Ishikawa (cell line): Measurements from ENCODE around the gene LPP.

ENCODE experiments used
- CEBPB ChIP-seq: IDR thresholded peaks from 2 replicates; pipeline ENCODE4 v1.6.1; 2012
- CREB1 ChIP-seq: IDR thresholded peaks from 2 replicates; pipeline ENCODE4 v1.6.1; 2012; ENCODE audit warnings: low read depth
- EGR1 ChIP-seq: IDR thresholded peaks from 2 replicates; pipeline ENCODE4 v1.6.1; 2012
- EP300 ChIP-seq: IDR thresholded peaks from 2 replicates; pipeline ENCODE4 v1.6.1; 2012; ENCODE audit warnings: borderline replicate concordance
- FOXM1 ChIP-seq: IDR thresholded peaks from 2 replicates; pipeline ENCODE4 v1.6.1; 2012; ENCODE audit warnings: low read depth, borderline replicate concordance
- NFIC ChIP-seq: IDR thresholded peaks from 2 replicates; pipeline ENCODE4 v1.6.1; 2012
- RAD21 ChIP-seq: IDR thresholded peaks from 2 replicates; pipeline ENCODE4 v1.6.1; 2012; ENCODE audit warnings: low read depth
- TAF1 ChIP-seq: IDR thresholded peaks from 2 replicates; pipeline ENCODE4 v1.6.1; 2012; ENCODE audit warnings: low read depth, mild to moderate bottlenecking
- TCF12 ChIP-seq: IDR thresholded peaks from 2 replicates; pipeline ENCODE4 v1.6.1; 2012; ENCODE audit warnings: low read depth
- TEAD4 ChIP-seq: IDR thresholded peaks from 2 replicates; pipeline ENCODE4 v1.6.1; 2012
- YY1 ChIP-seq: IDR thresholded peaks from 2 replicates; pipeline ENCODE4 v1.6.1; 2012; ENCODE audit warnings: low read depth
- ZBTB7A ChIP-seq: IDR thresholded peaks from 2 replicates; pipeline ENCODE4 v1.6.1; 2012; ENCODE audit warnings: low read depth
- TF ChIP-seq, protein P1 (sequence below): IDR thresholded peaks from 2 replicates; pipeline ENCODE4 v1.6.1; 2012; ENCODE audit warnings: low read depth, mild to moderate bottlenecking
- TF ChIP-seq, protein P2 (sequence below): IDR thresholded peaks from 2 replicates; pipeline ENCODE4 v1.6.1; 2012
- TF ChIP-seq, protein P3 (sequence below): IDR thresholded peaks from 2 replicates; pipeline ENCODE4 v1.6.1; 2012

Gene LPP

DNA sequence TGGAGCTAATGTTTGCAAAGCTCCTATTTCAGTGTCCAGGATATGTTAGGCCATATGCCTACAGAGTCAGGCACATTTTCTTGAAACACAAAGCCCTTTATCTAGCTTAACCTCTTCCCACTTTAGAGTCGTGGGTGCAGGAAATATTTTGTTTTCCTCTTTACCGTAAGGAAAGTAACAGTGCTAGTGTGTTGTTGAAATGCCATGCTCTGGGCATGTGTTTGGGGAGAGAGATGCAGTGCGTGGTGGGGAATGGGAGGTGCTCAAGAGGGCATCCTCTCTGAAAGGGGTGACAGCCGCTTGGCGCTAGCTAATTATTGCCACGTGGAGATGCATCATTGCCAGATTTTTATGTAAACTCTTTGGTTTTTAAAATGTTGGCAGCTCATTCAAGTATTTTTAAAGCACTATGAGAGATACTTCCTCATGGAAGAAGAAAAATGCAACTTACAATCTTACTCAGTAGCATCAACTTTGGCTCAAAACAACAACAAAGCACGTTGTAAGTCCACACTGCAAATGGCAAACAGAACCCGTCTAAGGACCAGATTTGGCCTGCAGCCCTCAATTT lies 152.6 kb downstream of the LPP start:
- TF ChIP-seq YY1 (no peak), EP300 (no peak)

DNA sequence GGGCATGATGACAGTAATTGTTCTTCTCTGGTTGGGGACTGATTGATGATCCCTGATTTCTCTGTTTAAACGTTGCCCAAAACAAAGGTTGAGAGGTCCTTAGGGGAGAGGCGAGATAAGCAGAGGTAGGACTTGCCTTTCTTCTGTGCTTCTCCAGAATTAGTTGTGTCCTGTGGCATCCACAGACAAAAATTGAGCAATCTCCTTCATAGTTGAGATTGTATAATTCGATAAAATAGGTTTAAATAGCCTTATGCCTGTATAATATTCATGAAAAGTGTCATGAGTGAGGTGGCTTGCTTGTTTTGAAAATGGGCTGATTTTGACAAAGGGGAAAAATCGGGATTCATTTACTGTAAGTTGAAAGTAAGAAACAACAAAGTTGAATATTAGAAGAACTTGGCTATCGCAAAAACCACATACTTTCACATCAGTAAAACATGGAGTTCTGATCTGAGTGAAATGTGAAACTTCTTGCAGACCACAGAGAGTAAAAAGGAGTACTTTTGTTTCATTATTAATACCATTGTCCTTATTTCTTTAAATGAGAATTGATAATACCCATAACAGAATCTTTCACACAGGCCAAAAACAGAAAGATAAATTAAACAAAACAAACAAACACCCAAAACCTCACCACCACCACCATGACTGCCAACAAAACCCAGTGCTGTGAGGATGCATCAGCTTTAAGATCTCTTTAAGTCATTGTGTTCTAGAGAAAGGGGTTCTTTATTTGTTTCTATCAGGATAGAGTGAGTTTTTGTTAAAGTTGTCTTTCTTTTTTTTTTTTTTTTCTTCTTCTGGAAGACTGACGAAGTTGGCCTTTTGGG lies 155.7 kb downstream of the LPP start:
- TF ChIP-seq CEBPB, result no peak
- TF ChIP-seq EGR1, result no peak
- TF ChIP-seq, protein P1, sequence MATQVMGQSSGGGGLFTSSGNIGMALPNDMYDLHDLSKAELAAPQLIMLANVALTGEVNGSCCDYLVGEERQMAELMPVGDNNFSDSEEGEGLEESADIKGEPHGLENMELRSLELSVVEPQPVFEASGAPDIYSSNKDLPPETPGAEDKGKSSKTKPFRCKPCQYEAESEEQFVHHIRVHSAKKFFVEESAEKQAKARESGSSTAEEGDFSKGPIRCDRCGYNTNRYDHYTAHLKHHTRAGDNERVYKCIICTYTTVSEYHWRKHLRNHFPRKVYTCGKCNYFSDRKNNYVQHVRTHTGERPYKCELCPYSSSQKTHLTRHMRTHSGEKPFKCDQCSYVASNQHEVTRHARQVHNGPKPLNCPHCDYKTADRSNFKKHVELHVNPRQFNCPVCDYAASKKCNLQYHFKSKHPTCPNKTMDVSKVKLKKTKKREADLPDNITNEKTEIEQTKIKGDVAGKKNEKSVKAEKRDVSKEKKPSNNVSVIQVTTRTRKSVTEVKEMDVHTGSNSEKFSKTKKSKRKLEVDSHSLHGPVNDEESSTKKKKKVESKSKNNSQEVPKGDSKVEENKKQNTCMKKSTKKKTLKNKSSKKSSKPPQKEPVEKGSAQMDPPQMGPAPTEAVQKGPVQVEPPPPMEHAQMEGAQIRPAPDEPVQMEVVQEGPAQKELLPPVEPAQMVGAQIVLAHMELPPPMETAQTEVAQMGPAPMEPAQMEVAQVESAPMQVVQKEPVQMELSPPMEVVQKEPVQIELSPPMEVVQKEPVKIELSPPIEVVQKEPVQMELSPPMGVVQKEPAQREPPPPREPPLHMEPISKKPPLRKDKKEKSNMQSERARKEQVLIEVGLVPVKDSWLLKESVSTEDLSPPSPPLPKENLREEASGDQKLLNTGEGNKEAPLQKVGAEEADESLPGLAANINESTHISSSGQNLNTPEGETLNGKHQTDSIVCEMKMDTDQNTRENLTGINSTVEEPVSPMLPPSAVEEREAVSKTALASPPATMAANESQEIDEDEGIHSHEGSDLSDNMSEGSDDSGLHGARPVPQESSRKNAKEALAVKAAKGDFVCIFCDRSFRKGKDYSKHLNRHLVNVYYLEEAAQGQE, result no peak
- TF ChIP-seq ZBTB7A, result no peak
- TF ChIP-seq, protein P2, sequence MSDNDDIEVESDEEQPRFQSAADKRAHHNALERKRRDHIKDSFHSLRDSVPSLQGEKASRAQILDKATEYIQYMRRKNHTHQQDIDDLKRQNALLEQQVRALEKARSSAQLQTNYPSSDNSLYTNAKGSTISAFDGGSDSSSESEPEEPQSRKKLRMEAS, result no peak
- TF ChIP-seq CREB1, result no peak
- TF ChIP-seq TAF1, result no peak
- no peak for TF ChIP-seq YY1

DNA sequence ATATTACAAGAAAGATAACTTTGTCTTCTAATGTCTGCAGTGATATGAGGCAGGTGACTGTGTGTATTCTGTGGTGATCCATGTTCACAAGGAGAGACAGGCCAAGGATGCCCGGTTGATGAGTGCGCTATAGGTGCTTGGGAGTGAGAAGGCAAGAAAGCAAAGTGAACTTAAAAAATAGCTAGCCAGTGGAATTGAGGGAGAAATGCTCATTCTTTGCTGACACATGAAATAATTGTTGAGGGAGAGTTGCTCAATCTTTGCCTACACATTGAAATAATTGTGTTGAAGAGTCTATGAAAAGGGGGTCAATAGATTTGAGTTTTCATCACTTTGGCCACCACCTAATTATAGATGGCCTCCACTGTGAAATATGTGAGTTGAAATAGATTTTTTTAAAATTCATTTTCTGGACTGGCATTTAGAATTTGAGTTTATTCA lies 156.3 kb downstream of the LPP start:
- TF ChIP-seq TCF12, result no peak
- 0 out of 2 replicates have a peak, but pooled peaks have one; percentile 29 for TF ChIP-seq CEBPB

DNA sequence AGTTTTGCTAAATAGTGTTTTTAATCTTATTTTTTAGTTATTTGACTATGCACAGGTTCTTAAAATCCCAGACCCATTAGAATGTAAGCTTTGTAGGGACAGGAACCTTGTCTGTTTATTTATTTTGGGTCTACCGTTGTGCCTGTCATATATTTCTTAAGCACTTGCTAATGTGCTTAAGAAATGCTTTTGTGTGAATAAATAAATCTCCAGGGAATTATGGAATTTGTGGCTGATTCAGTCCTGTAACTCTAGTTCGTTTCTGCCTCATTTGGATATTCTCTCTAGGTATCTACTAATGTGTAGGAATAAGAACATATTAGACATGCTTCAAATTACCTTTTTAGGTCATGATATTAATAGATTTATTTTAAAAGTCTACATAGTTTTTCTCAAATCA lies 161.6 kb downstream of the LPP start:
- no peak for TF ChIP-seq NFIC
- TF ChIP-seq TEAD4, result no peak
- no peak for TF ChIP-seq EP300
- no peak for TF ChIP-seq YY1
- no peak for TF ChIP-seq CEBPB
- no peak for TF ChIP-seq FOXM1
- no peak for TF ChIP-seq ZBTB7A
- TF ChIP-seq, protein P1, result no peak
- no peak for TF ChIP-seq EGR1
- no peak for TF ChIP-seq TAF1

DNA sequence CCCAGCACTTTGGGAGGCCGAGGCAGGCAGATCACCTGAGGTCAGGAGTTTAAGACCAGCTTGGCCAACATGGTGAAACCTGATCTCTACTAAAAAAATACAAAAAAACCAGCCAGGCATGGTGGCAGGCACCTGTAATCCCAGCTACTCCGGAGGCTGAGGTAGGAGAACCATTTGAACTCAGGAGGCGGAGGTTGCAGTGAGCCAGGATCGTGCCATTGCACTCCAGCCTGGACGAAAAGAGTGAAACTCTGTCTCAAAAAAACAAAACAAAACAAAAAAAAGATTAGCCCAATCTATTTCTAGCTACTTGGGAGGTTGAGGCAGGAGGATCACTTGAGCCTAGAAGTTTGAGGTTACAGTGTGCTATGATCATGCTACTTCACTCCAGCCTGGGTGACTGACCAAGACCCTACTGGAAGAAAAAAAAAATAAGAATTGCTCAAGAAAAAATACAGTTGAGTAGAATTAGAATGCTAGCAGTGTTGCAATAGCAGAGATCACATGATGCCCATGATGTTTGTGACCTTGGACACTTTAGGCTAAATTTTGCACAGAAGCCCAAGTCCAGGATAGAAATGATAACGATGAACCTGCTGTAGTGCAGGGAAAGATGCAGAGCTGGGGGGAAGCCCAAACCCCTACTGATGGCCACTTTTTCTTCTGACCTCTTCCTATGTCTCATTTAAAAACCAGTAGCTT lies 162.2 kb downstream of the LPP start:
- TF ChIP-seq CEBPB, result peak; percentile 61; the same call in 1 of the 2 replicates
- TF ChIP-seq, protein P3, sequence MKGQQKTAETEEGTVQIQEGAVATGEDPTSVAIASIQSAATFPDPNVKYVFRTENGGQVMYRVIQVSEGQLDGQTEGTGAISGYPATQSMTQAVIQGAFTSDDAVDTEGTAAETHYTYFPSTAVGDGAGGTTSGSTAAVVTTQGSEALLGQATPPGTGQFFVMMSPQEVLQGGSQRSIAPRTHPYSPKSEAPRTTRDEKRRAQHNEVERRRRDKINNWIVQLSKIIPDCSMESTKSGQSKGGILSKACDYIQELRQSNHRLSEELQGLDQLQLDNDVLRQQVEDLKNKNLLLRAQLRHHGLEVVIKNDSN, result peak; percentile 47
- no peak for TF ChIP-seq TCF12
- TF ChIP-seq, protein P1, result no peak

DNA sequence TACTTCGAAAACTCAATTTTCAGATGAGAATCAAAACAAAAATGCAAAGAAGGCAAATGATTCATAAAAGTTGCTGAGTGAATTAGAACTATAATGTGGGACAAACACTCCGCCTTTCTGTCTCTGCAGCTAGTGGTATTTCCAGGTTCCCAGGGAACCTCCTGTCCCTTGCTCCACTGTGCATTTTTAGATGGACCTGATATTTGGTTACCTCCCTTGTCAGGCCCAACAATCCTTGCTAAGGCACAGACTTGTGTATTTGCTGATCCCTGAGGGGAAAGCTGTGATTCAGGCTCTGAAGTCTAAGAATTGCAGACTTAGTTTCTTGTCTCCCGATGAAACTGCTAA lies 162.7 kb downstream of the LPP start:
- no peak for TF ChIP-seq EP300
- TF ChIP-seq EGR1, result no peak
- TF ChIP-seq RAD21, result no peak
- TF ChIP-seq TCF12, result no peak
